Limb (tissue), 2 donors: Measurements from ENCODE around the gene GNG4.
"Not testable (repeated sequence)": the region's sequence is repeated elsewhere in the genome, so short reads cannot be mapped to it uniquely, and the experiment has no call there.

ENCODE experiments used
- DNase-seq, 2 donors: peaks; one replicate each; pipeline ENCODE4 v3.0.0-alpha.2; 2016; ENCODE audit errors: extremely low spot score in 2 of 2

GNG4 gene

DNA sequence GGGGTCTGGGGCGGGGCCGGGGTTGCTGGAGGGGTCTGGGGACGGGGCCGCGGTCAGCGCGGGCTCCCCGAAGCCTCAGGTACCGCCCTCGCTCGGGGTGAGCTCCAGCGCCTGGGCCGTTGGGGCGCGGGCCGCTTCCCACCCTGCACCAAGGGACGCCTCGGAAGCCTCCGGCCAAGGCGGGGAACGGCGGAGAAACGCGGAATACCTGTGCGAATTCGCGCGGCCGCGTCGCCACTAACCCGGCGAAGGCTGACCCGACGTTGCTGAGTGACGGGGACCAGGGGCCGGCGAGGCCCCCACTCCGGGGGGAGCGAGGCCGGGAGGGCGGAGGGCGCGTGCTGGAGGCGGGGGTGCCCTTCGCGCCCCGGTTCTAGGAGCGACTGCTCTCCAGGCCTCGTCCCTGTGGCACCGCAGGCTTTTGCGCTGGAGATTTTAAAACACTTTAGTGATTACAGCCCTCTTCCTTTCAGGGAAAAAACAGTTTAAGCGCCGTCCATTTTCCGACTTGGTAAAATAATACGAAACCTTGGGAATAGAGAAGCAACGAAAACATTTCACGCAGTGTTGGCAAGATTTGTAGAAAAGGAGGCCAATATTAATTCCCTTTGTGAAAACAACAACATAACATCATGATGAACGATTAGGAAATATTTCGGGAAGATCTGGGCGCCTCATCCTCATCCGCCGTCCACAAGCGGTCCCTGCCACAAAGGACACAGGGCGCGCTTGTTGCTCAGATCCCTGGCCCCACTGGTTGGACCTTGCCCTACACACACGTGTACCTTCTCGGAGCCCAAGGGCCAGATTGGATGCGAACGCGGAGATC lies 971 bp upstream of the GNG4 start:
- DNase-seq, result peak in 1 of 2 donors; percentile 71

DNA sequence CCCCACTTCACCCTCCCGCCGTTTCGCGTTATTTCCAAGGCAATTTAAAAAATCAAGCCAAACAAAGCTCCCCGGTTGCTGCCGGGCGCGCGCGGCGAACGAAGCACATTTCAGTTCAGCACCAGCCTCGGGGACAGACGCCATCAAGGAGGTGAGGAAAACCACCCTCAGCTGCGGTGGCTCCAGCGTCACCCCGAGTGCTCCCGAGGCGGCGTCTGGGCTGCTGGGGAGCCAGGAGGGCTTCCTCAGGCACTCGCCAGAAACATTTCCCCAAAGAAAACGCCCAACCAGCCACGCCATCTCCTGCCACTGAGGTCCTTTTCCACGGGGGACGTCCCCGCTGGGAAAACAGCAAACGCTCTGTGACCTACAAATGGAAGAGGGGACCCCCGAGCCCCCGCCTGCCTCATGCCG lies 623 bp downstream of the GNG4 start:
- DNase-seq, result peak; percentile 41 to 82

DNA sequence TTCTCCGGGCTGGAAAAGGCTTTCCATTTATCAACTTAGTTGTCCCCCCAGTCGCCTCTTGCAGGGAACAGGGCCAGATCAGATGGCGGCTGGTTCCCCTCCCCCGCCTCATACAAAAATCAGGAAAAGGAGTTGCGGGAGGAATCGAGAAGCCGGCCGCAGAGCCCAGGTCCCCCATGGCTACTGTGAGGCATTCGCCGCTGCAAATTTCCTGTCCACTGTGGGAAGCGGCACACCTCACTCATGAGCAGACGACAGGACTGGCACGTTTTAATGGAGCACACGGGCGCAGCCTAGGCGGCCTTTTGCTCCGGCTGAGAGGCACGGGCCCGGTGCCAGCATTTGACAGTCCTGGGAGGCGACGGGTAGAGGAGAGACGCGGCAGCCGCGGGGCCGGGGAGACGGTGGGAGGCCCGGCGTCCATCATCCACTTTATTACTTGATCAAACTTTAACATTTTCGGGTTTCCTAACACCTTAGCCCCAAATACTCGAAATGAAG lies 1.1 kb downstream of the GNG4 start:
- DNase-seq, result peak in 1 of 2 donors; percentile 70

DNA sequence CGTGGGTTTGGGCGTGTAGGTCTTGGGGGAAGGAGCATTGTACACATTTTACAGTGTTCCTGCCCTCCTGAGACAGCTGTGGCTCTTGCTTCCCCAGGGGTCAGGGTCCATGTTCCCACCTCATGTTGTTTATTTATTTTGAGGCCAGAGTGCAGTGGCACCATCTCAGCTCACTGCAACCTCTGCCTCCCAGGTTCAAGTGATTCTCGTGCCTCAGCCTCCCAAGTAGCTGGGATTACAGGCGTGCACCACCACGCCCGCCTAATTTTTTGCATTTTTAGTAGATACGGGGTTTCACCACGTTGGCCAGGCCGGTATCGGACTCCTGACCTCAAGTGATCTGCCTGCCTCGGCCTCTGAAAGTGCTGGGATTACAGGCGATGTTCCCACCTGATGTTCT lies 2.0 kb downstream of the GNG4 start:
- DNase-seq, result not testable (repeated sequence)

DNA sequence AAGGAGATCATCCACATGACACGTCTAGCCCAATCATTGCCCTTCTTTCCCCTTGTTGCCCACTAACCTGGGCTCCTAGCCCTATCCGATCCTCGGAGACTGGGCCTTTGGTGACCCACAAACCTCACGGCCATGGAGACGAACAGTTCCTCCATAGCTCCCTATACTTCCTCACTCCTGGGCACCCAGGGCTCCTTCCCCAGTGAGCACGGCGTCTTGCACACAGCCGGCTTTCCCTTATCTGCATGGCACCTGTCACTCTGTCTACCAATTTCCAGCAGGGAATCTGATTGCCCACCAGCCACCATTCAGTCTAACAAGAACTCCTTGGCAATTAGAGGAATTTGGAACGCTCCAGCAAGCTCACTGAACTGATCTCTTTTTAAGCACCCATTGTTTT lies 3.1 kb downstream of the GNG4 start:
- no peak for DNase-seq

DNA sequence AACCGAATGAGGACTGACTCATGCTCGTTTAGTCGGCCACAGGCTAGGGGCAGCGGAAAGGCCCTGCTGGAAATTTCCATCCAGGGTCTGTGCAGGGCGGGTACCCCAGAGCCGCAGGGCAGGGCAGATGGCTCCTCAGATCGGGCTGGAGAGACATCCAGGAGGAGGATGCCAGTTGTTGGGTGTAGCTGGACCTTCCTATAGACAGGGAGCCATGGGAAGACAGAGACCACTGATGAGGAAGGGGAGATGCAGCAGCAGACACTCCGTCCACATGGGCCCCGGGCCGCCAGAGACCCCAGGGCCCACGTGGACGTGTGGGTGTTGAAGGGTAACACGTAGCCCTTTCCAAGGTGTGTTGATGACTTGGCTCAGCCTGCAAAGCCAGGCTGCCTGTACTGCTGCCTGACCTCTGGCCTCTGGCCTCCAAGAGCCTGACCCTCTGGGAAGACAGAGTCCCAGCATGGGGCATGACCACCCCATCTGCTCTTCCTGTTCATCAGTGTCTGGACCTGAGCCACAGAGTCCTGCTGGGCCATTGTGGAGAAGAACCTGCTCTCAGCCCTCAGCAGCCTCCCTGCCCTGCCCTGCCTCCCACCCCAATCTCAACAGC lies 4.8 kb downstream of the GNG4 start:
- DNase-seq, result no peak

DNA sequence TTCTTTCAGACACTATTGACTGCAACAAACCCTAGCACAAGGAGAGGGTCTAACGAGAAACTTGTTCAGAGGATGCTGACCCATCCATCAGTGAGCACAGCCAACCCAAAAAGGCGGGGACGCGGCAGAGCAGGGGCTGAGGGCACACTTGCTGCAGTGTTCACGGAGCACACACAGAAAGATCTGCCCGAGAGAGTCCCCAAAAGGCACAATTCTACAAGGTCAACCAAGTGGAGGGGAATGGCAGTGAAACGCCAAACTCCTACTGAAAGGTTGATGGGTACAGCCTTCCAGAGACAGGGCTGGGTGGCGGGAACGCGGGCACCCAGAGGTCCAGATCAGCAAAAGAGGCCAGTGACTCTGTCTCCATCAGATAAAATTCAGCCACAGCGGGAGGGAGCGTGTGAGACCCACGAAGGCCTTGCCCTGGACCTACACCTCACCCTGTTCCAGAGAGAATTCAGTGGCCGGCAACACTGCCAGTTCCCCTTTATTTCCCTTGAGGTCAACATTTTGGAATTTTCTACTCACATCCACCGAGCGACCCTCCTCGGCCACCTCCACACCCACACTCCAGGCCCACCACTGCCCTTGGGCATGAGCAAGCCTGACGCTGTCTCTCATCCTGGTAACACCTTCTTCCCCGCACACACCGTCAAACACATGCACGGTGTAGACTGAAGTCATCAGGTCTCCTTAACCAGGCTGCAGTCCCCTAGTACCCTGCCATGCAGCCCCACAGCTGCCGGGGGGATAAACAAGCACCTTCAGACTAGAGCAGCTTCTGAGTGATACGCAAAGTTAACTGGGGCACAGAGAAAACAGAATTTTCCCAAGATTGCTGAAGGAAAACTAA lies 5.5 kb downstream of the GNG4 start:
- no peak for DNase-seq

DNA sequence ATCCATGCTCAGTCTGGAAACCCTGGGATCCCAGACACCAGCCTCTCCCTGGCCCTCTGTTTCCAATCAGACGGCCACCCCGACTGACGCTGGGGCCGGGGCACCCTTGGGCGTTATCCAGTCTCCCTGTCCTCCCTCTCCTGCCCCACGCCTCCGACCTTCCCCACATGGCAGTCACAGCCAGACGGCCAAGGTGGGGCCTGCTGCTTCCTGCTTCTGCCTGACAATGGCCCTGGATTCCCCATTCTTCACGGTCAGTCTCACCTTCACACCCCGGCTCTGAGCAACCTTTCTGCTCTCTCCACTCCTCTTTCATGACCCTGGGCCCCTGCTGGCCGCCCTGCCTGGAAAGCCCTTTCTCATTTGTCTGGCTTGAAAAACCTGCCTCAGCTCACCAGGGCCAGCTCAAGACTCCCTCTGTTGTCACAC lies 6.6 kb downstream of the GNG4 start:
- no peak for DNase-seq

DNA sequence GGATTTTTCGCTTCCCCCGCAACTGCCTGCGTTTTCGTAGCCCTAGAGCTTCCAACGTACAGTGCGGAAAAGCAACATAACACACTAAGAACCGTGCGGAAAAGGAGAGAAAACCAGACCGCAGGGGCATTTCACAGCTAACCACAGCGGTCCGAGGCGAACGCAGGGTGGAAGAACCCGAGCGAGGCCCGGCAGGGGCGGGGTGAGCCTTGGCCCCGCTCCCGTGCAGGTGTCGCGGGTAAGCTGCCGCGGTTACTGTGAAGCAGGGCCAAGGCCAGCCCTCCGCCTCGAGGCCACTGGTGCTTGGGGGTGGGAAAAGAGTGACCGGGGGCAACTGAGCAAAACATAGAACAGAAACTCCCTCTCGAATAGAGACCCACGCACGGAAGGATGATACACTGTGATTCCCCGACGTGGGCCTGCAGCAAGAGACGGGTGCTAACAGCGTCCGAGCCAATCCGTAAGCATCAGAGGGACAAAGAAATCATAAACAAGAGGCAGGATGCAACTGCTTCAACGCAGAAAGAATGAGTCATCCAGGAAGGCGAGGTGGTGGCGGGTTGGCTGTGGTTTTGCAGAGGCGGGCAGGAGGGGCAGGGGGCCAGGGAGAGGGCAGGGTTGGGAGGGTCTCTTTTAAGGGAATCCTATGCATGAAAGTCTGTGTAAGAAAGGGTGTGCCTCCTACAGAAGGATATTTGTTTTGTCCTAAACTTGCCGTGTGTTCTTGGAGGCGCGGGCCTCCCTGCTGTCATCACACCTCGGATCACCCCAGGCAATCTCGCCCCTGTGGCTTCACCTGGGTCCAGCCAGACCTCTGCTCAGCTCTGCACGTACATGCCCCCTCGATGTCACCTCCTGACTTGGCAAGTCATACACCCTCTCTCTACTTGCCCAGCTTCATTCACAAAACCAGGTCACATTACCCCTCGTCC lies 7.3 kb downstream of the GNG4 start:
- no peak for DNase-seq

DNA sequence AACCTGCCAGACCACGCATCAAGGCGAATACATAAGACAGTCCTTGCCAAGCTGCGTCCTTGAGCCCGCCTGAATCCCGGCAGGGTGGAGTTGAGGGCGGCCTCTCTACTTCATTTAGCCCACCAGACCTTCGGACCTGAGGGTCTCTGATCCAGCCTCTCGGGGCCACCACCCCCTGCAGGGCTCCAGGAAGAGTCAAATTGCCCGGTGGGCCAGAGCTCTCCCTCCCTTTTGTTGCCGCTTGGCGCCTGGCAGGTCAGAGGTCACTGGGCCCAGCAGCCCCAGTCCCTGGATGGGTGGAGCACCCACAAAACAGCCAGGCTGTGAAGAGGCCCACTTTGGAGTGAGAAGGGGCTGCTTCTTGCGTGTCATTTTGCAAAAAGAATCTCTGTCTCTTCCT lies 9.0 kb downstream of the GNG4 start:
- DNase-seq, result no peak

DNA sequence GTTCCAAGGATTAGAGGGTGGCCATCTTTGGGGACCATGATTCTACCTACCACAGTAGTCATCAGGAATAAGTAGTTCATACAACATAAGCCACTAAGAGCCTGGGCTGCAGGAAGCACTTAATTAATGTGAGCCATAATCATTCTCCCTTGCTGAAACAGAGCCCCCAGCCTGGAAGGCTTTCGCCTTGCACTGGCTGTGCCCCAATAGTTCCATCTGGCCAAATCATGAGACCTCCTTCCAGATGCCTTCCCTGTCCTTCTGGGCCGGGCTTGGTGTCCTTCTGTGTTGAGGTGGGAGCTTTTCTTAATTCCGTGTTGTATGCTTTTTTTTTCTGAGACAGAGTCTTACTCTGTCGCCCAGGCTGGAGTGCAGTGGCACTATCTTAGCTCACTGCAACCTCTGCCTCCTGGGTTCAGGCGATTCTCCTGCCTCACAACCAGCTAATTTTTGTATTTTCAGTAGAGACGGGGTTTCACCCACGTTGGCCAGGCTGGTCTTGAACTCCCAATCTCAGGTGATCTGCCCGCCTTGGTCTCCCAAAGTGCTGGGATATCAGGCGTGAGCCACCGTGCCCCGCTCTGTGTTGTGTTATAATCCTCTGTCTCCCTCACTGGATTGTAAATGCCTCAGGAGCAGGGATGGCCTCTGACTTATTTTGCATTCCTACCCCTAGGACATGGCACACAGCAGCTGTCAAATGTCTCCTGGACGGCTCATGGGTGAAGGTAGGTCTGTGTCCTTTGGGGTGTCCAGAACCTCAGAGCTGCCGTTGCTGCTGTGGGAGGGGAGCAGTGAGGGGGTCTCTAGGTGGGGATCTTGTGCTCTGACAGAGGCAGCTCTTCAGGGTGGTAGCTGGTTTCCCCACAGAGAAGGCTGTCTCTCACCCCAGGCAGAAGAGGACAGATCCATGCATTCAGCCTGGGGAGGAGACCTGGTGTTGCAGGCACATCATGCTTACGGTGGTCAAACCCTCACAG lies 10.1 kb downstream of the GNG4 start:
- no peak for DNase-seq

DNA sequence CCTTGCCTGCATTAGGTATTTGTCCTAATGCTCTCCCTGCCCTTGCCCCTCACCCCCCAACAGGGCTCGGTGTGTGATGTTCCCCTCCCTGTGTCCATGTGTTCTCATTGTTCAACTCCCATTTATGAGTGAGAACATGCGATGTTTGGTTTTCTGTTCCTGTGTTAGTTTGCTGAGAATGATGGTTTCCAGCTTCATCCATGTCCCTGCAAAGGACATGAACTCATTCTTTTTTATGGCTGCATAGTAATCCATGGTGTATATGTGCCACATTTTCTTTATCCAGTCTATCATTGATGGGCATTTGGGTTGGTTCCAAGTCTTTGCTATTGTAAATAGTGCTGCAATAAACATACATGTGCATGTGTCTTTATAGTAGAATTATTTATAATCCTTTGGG lies 11.0 kb downstream of the GNG4 start:
- not testable (repeated sequence) for DNase-seq

DNA sequence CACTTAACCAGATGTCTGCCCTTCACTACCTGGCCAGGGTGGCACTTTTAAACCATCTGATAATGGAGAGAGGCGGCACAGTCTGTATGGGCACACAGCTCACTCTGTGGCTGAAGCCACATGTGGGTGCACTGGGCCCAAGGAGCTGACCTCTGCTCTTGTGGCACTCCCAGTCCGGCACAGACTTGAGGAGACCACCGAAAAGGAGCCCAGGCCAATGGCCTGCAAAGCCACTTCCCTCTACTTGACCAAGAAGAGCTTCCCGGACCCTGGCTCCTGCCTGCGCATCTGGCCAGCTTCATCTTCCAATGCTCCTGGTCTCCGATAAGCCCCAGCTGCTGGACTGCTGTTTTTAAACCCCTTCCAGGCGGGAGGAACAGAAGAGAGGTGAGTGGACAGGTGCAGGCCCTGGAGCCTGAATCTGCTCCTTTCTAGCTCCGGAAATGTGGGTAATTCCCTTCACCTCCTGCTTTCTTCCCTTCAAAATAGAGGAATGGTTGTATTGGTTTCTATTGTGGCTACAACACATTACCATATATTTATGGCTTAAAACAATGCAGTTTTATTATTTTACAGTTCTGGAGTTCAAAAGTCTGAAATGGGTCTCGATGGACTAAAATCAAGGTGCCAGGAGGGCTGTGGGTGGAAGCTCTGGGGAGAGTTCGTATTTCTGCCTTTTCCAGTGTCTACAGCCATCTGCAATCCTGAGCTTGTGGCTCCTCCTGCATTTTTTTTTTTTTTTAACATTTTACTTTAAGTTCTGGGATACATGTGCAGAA lies 11.6 kb downstream of the GNG4 start:
- no peak for DNase-seq

DNA sequence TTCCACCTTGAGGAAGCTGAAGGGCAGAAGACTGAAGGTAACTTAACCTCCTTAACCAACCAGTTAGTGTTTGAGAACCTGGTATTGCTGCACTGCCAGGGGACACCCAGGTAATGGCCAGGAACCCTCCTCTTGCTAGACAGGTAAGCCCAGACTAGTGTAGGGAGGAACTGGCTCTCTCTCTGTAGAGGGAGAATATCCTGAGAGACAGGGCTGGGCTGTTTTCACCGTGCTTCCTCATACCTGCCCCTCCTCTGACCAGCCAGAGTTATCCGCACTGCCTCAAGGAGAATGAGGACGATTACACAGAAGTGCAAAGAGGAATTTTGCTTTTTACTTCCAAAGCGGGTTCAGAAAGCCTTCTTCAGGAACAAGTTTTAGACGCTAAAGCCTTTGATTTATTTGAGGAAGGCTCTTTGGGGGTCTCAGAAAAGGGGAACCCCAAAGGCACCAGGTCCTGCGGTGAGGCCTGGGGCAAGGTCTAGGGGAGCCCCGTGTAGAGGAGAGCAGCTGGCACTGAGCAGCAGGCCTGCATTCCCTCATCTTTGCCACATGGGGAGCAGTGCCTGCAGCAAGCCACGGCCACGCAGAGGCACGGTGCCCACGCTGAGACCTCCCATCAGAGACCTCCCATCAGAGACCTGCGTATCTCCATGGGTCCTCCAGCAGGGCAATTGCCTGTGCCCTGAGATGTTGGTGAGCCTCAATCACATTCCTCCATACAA lies 13.5 kb downstream of the GNG4 start:
- DNase-seq, result no peak

DNA sequence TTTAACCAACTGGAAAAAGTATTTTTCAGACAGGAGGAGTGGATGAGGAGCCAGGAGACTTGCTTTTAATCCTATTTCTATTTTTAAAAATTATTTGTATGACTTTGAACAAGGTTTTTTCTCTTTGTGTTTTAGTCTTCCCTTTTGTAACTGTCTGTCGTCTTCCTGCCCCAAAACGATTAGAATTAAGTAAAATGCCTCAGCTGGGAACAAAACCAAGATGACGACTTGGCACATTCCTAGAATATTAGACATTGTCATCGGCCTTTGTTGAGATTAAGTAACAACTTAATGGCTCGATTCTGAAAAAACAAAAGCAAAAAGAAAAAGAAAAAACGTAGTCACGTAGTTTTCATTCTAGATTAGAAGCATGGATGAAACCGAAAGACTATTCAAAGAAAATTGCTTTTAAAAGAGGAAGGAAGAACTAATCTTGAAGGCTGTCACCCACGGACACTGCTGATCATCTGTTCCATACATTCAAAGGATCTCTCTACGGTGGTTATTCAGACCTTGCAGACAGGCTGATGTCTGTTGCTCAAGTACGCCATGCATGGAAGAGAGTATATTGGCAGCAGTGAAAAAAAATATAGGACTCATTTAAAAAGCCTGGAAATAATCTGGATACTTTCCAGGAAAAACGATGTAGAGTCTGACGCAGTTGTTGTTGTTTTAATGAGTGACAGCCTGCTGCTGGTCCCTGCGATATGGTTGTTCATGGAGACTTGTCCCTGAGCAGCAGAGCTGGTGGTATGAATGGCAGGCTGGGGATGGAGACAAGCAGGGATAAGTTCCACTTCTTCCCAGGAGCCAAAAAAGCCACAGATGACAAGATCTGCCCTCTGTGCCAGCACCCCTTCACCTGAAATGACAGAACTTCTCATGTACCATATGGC lies 16.8 kb downstream of the GNG4 start:
- DNase-seq, result peak in 1 of 2 donors; percentile 18

DNA sequence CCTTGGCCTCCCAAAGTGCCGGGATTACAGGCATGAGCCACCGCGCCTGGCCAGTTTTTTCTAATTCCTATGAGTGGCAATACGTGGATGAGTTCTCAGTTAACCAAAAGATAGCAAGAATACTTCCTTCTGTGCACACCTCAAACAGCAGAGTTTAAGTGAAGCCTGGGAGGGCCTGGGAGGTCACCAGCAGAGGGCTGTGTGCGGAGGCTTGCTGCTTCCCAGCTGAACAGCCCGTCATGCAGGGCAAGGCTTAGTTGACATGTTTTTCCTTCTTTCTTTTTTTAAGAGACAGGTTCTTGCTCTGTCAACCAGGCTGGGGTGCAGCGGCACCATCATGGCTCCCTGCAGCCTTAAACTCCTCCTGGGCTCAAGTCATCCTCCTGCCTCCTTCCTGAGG lies 17.8 kb downstream of the GNG4 start:
- DNase-seq, result no peak

DNA sequence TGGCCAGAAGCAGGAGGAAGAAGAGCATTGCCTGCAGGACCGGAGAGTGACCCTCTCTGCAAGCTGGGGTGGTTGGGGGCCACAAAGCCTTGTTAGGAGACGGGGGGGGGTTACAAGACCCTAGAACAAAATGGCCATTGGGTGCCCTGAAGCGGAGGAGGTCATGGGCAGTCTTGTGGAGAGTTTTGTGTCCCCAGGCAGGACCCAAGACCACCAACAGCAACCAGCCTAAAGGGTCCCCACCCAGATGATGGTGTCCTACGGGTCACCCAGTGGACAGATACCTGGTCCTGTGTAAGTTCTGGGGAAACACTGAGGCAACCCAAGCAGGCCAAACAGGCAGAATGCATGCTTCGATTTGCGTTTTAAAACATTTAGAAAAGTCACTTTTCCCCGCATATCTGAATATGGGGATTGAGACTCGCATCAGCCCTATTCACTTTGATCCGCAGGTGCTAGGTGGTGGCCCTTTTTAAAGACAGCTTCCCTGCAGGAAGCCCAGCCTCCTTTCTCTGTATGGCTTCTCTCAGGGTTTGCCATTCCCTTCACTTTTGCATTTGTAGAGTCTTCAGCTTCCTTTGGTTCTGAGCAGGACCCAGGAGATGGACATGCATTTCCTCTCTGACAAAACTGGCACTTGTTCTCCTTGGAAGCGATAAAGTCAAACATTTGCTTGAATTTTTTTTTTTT lies 21.1 kb downstream of the GNG4 start:
- DNase-seq, result no peak
